HepG2 (cell line): ENCODE measurements around the gene G0S2. TPM values are rescaled to one million over a fixed set of nuclear protein-coding genes. Genes with fewer than 3 reads are reported as not detected.

Source experiments
- ATAC-seq: fragments of 200-7000 bp; cut with Tn5 transposase; 3 replicates; pipeline ENCODE4 v1.9.1; 2020; ENCODE audit warnings: mild to moderate bottlenecking, moderate library complexity
- BruUV-seq: library from RNA; stranded (reverse); fragments of 400-500 nt; replicated peaks from 2 replicates; lab custom pipeline; 2021; lab: Mats Ljungman, UMichigan
- CTCF ChIA-PET: fragments of 300-600 bp; formaldehyde crosslinking; extraction: SDS; loops from one replicate; lab custom pipeline; 2021; ENCODE audit warnings: low total read pairs, inconsistent platforms, low intra/inter-chr PET ratio; lab: Yijun Ruan, JAX
- POLR2A ChIA-PET: fragments of 350-600 bp; sonication (Branson Sonifier 250); formaldehyde crosslinking; loops from one replicate; lab custom pipeline; 2020; ENCODE audit warnings: antibody characterized with exemption, inconsistent platforms; lab: Yijun Ruan, JAX
- DNase-seq: peaks from one replicate; pipeline ENCODE4 v3.0.0-alpha.2; 2015; ENCODE audit warnings: low spot score
- FAIRE-seq: peaks from 3 replicates; lab custom pipeline; 2011; peaks lifted over from hg19 to GRCh38; lab: Jason Lieb, UNC
- H2AFZ ChIP-seq: one replicate; pipeline ENCODE4 v1.6.1; 2011; ENCODE audit warnings: low read length, inconsistent platforms
- H3K27ac ChIP-seq: fragments of 300-600 bp; 3 replicates; pipeline ENCODE4 v1.8.0; 2011; ENCODE audit warnings: mixed run types, mild to moderate bottlenecking, mixed read lengths, low read length, inconsistent platforms; ENCODE audit not compliant: insufficient read depth; ENCODE audit errors: extremely low read length
- H3K27me3 ChIP-seq, 2 experiments: fragments of 200-600 bp in 1 of 2; 2 replicates in 1 of 2; 3 replicates in 1 of 2; pipeline versions ENCODE4 v1.6.0 to v1.8.0; 2011; ENCODE audit warnings: low read length in 2 of 2, mild to moderate bottlenecking in 2 of 2, moderate library complexity in 2 of 2, inconsistent platforms in 1 of 2; ENCODE audit not compliant: insufficient read depth in 2 of 2, control insufficient read depth in 1 of 2
- H3K36me3 ChIP-seq, 2 experiments: fragments of 200-600 bp in 1 of 2; replicated peaks in 1 of 2; 2 replicates in 1 of 2; 3 replicates in 1 of 2; pipeline versions ENCODE4 v1.5.1 to v1.8.0; 2011; ENCODE audit warnings: low read length in 2 of 2, inconsistent platforms in 1 of 2; ENCODE audit not compliant: insufficient read depth in 2 of 2, control insufficient read depth in 1 of 2
- H3K4me1 ChIP-seq: 2 replicates; pipeline ENCODE4 v1.5.1; 2012; ENCODE audit warnings: low read length, inconsistent platforms; ENCODE audit not compliant: insufficient read depth
- H3K4me2 ChIP-seq: 2 replicates; pipeline ENCODE4 v1.6.0; 2011; ENCODE audit warnings: low read depth, low read length, inconsistent platforms
- H3K4me3 ChIP-seq, 3 experiments: fragments of 200-600 bp in 1 of 3; sonication (generic), shearing (Covaris generic) in 1 of 3; replicated peaks in 1 of 3; 2 replicates each; pipeline ENCODE4 v1.5.1; 2011 to 2016; ENCODE audit warnings: low read length in 3 of 3, inconsistent platforms in 2 of 3, low read depth in 2 of 3, mild to moderate bottlenecking in 2 of 3, control low read depth in 1 of 3, mixed read lengths in 1 of 3; ENCODE audit not compliant: insufficient read depth in 1 of 3
- H3K79me2 ChIP-seq: one replicate; pipeline ENCODE4 v1.6.1; 2011; ENCODE audit warnings: low read length, inconsistent platforms; ENCODE audit not compliant: insufficient read depth
- H3K9ac ChIP-seq: 2 replicates; pipeline ENCODE4 v1.6.0; 2011; ENCODE audit warnings: mild to moderate bottlenecking, low read depth, low read length, inconsistent platforms; ENCODE audit not compliant: insufficient read depth
- H3K9me3 ChIP-seq: 2 replicates; pipeline ENCODE4 v1.5.1; 2012; ENCODE audit warnings: mild to moderate bottlenecking, low read length
- H4K20me1 ChIP-seq: 2 replicates; pipeline ENCODE4 v1.6.0; 2011; ENCODE audit warnings: inconsistent platforms, mild to moderate bottlenecking, low read length, moderate library complexity; ENCODE audit not compliant: insufficient read depth
- CBFB ChIP-seq: sonication (generic); formaldehyde crosslinking; IDR thresholded peaks from 2 replicates; pipeline ENCODE4 v1.4.0; 2020; ENCODE audit warnings: missing genetic modification reagents
- KDM3A ChIP-seq: IDR thresholded peaks from 2 replicates; pipeline ENCODE4 v1.6.1; 2018; ENCODE audit warnings: low read depth, missing compliant biosample characterization
- NFKB2 ChIP-seq: sonication (generic); formaldehyde crosslinking; IDR thresholded peaks from 2 replicates; pipeline ENCODE4 v1.4.0; 2020; ENCODE audit warnings: missing genetic modification reagents, borderline replicate concordance
- NPAS2 ChIP-seq: sonication (generic); formaldehyde crosslinking; IDR thresholded peaks from 2 replicates; pipeline ENCODE4 v1.8.0; 2022; ENCODE audit warnings: mild to moderate bottlenecking, missing genetic modification reagents, borderline replicate concordance
- NR2F1 ChIP-seq, 2 experiments: fragments of 450-650 bp in 1 of 2; formaldehyde crosslinking in 1 of 2; IDR thresholded peaks; 2 replicates each; pipeline versions ENCODE4 v1.5.0 to v1.6.1; 2016 to 2020; ENCODE audit warnings: mild to moderate bottlenecking in 1 of 2, missing compliant biosample characterization in 1 of 2, missing genetic modification reagents in 1 of 2, moderate library complexity in 1 of 2
- TCF12 ChIP-seq, 2 experiments: fragments of 450-650 bp in 1 of 2; sonication (generic) in 1 of 2; formaldehyde crosslinking in 1 of 2; IDR thresholded peaks; 2 replicates each; pipeline versions ENCODE4 v1.6.1 to v1.8.0; 2017 to 2022; ENCODE audit warnings: antibody characterized with exemption in 1 of 2, mild to moderate bottlenecking in 1 of 2, missing genetic modification reagents in 1 of 2, moderate library complexity in 1 of 2
- ZBTB20 ChIP-seq: sonication (generic); formaldehyde crosslinking; IDR thresholded peaks from 2 replicates; pipeline ENCODE4 v1.8.1; 2023; ENCODE audit warnings: missing genetic modification reagents, low read depth, mild to moderate bottlenecking, borderline replicate concordance
- ZNF709 ChIP-seq: sonication (generic); formaldehyde crosslinking; IDR thresholded peaks from 2 replicates; pipeline ENCODE4 v1.5.0; 2020; ENCODE audit warnings: mild to moderate bottlenecking, missing genetic modification reagents
- WGBS: methylation state at CpG from one replicate; pipeline ENCODE4 v1.1.6; 2017; ENCODE audit warnings: low lambda C conversion rate; 5-methylcytosine and 5-hydroxymethylcytosine counted together
- in situ Hi-C: cut with HindIII; loops from 2 replicates; pipeline ENCODE4 v1.10.0; 2017; ENCODE audit warnings: low pct_unique_long_range_greater_than_20kb; ENCODE audit not compliant: extremely low pct_ligation_motif_present
- intact Hi-C: fragments of 100-400 bp; cut with micrococcal nuclease; formaldehyde crosslinking; loops from one replicate; pipeline ENCODE4 v1.10.0; 2022; ENCODE audit not compliant: unreplicated experiment
- polyA plus RNA-seq, 8 experiments: library from polyadenylated mRNA; depleted of rRNA in 3 of 8; stranded (reverse) in 7 of 8; unstranded in 1 of 8; fragments of >200 nt; fragmentation: Illumina TruSeq in 4 of 8; extraction: Trizol in 4 of 8; gene quantifications; 2 replicates each; pipeline versions ENCODE4 v1.2.1 to v1.2.3, GENCODE V29; 2011 to 2016; ENCODE audit warnings: low read depth in 4 of 8, missing spikeins in 1 of 8, mixed read lengths in 1 of 8; ENCODE audit not compliant: insufficient read depth in 1 of 8
- total RNA-seq, 5 experiments: library from RNA; depleted of rRNA; stranded (reverse); fragments of >200 nt; fragmentation: Illumina TruSeq; extraction: Trizol; gene quantifications; 2 replicates each; pipeline ENCODE4 v1.2.3, GENCODE V29; 2016; ENCODE audit warnings: low read depth in 1 of 5
- TF ChIP-seq, protein P1 (sequence below): IDR thresholded peaks from 2 replicates; pipeline ENCODE4 v1.6.1; 2016; ENCODE audit warnings: missing genetic modification reagents, missing compliant biosample characterization
- TF ChIP-seq, protein P2 (sequence below): IDR thresholded peaks from 2 replicates; pipeline ENCODE4 v1.6.1; 2012; ENCODE audit warnings: low read length, improper control_type of control experiment
- TF ChIP-seq, protein P3 (sequence below): sonication (generic); formaldehyde crosslinking; IDR thresholded peaks from 2 replicates; pipeline ENCODE4 v1.4.0; 2020; ENCODE audit warnings: missing genetic modification reagents
- TF ChIP-seq, protein P4 (sequence below): sonication (generic); formaldehyde crosslinking; IDR thresholded peaks from 2 replicates; pipeline ENCODE4 v1.5.0; 2020; ENCODE audit warnings: mild to moderate bottlenecking, low read depth, missing genetic modification reagents, borderline replicate concordance

The G0S2 gene
- total and polyA plus RNA-seq, 2 of the 13 experiments (the other 11 are each of a cell fraction or from before 2014, with no cell fraction given), result not detected

DNA sequence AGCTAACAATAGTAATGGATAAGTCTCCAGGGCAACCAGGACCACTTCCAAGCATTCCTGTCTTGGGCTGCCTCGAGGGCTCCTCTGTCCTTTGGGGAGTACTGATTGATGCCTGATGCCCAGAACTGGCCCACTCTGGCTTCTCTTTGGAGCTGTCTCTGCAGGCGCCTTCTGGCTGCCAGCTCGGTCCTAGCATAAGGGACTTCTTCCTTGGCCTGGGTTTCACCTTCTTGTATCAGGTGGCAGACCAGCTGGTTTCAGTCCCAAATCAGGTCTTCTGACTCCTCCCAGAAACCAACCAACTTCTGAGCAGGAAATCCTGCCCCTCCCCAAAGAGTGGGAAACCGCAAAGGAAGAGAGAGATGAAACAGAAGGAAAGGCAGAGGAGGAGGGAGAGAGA is 10.6 kb downstream of the G0S2 start (continued):
- TF ChIP-seq, protein P1, sequence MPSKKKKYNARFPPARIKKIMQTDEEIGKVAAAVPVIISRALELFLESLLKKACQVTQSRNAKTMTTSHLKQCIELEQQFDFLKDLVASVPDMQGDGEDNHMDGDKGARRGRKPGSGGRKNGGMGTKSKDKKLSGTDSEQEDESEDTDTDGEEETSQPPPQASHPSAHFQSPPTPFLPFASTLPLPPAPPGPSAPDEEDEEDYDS, result no peak

DNA sequence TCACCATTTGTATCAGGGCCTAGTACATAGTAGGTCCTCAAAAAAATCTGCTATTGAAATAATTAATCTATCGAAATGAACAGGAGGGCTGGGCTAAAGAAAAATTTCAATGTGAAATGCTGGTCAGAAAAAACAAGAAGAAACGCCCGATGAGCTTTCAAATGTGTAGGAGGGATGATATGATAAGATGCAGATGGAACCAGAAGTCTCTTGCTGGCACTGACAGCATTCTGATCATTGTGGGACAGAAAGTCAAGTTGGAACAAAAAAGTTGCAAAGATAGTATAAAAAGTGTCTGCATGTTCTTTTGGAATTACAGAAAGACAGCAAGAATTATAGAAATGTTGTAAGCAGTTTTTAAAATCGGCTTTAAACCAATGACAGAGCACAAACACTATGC is 11.1 kb downstream of the G0S2 start:
- ChIA-PET POLR2A (no interaction called here), CTCF (no interaction called here)

More for the DNA sequence above, 11.1 kb downstream of the G0S2 start:
- no peaks in the 10 kb centered on the region for H3K36me3 ChIP-seq
- no peak overlapping the region for H3K27ac ChIP-seq
- no peak for FAIRE-seq
- DNase-seq, result no peak
- WGBS, result 1% methylated on average over 4 of the region's 4 CpGs
- TF ChIP-seq CBFB (CRISPR knock-in tag) (no peak), NFKB2 (CRISPR knock-in tag) (no peak), NPAS2 (CRISPR knock-in tag) (no peak), ZNF709 (no peak), KDM3A (CRISPR knock-in tag) (no peak), TCF12 (IDR thresholded peaks at IDR 0.05) (no peak), TCF12 (CRISPR knock-in tag; IDR thresholded peaks at IDR 0.05) (no peak), NR2F1 (CRISPR knock-in tag; IDR thresholded peaks at IDR 0.05) (no peak), ZBTB20 (CRISPR knock-in tag) (no peak)
- TF ChIP-seq, protein P2, sequence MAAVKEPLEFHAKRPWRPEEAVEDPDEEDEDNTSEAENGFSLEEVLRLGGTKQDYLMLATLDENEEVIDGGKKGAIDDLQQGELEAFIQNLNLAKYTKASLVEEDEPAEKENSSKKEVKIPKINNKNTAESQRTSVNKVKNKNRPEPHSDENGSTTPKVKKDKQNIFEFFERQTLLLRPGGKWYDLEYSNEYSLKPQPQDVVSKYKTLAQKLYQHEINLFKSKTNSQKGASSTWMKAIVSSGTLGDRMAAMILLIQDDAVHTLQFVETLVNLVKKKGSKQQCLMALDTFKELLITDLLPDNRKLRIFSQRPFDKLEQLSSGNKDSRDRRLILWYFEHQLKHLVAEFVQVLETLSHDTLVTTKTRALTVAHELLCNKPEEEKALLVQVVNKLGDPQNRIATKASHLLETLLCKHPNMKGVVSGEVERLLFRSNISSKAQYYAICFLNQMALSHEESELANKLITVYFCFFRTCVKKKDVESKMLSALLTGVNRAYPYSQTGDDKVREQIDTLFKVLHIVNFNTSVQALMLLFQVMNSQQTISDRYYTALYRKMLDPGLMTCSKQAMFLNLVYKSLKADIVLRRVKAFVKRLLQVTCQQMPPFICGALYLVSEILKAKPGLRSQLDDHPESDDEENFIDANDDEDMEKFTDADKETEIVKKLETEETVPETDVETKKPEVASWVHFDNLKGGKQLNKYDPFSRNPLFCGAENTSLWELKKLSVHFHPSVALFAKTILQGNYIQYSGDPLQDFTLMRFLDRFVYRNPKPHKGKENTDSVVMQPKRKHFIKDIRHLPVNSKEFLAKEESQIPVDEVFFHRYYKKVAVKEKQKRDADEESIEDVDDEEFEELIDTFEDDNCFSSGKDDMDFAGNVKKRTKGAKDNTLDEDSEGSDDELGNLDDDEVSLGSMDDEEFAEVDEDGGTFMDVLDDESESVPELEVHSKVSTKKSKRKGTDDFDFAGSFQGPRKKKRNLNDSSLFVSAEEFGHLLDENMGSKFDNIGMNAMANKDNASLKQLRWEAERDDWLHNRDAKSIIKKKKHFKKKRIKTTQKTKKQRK, result no peak
- TF ChIP-seq, protein P3, sequence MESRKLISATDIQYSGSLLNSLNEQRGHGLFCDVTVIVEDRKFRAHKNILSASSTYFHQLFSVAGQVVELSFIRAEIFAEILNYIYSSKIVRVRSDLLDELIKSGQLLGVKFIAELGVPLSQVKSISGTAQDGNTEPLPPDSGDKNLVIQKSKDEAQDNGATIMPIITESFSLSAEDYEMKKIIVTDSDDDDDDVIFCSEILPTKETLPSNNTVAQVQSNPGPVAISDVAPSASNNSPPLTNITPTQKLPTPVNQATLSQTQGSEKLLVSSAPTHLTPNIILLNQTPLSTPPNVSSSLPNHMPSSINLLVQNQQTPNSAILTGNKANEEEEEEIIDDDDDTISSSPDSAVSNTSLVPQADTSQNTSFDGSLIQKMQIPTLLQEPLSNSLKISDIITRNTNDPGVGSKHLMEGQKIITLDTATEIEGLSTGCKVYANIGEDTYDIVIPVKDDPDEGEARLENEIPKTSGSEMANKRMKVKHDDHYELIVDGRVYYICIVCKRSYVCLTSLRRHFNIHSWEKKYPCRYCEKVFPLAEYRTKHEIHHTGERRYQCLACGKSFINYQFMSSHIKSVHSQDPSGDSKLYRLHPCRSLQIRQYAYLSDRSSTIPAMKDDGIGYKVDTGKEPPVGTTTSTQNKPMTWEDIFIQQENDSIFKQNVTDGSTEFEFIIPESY, result no peak
- TF ChIP-seq, protein P4, sequence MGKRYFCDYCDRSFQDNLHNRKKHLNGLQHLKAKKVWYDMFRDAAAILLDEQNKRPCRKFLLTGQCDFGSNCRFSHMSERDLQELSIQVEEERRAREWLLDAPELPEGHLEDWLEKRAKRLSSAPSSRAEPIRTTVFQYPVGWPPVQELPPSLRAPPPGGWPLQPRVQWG (CRISPR knock-in tag), result no peak
- intact Hi-C loops, result no loop called here
- H3K9me3 ChIP-seq, result no peaks in the 10 kb centered on the region
- no peak for ATAC-seq
- H4K20me1 ChIP-seq, result no peaks in the 10 kb centered on the region
- H3K4me1 ChIP-seq, result no peaks in the 10 kb centered on the region
- no peak overlapping the region for H3K4me2 ChIP-seq
- no peaks in the 10 kb centered on the region for H3K79me2 ChIP-seq
- no peaks in the 10 kb centered on the region for H3K27me3 ChIP-seq
- H2AFZ ChIP-seq, result no peak overlapping the region
- no TSS peak for BruUV-seq
- in situ Hi-C loops, result no loop called here
- no peak overlapping the region for H3K9ac ChIP-seq
- no peak overlapping the region for H3K4me3 ChIP-seq
